HEK293 (cell line): ENCODE results near the gene TMEM187.

Experiments
- ELK4 ChIP-seq: IDR thresholded peaks from 2 replicates; pipeline ENCODE4 v1.6.1; 2011; ENCODE audit warnings: mild to moderate bottlenecking, low read depth, low read length, borderline replicate concordance
- PRDM10 ChIP-seq: fragments of 450-650 bp; formaldehyde crosslinking; IDR thresholded peaks from 2 replicates; pipeline ENCODE4 v1.5.1; 2016; ENCODE audit warnings: missing biosample characterization, missing genetic modification characterization
- PRDM6 ChIP-seq: fragments of 450-650 bp; formaldehyde crosslinking; IDR thresholded peaks from 2 replicates; pipeline ENCODE4 v1.5.1; 2017; ENCODE audit warnings: missing biosample characterization, missing genetic modification characterization
- ZNF202 ChIP-seq: fragments of 450-650 bp; formaldehyde crosslinking; IDR thresholded peaks from 2 replicates; pipeline ENCODE4 v1.5.1; 2016; ENCODE audit warnings: missing biosample characterization, missing genetic modification characterization, borderline replicate concordance
- ZNF266 ChIP-seq: fragments of 450-650 bp; formaldehyde crosslinking; IDR thresholded peaks from 2 replicates; pipeline ENCODE4 v1.5.1; 2016; ENCODE audit warnings: missing biosample characterization, missing genetic modification characterization, low read depth
- ZNF280D ChIP-seq: fragments of 450-650 bp; formaldehyde crosslinking; IDR thresholded peaks from 2 replicates; pipeline ENCODE4 v1.5.1; 2016; ENCODE audit warnings: missing biosample characterization, missing genetic modification characterization
- ZNF398 ChIP-seq: fragments of 450-650 bp; formaldehyde crosslinking; IDR thresholded peaks from 2 replicates; pipeline ENCODE4 v1.5.1; 2017; ENCODE audit warnings: missing biosample characterization, missing genetic modification characterization
- ZNF488 ChIP-seq: fragments of 450-650 bp; formaldehyde crosslinking; IDR thresholded peaks from 2 replicates; pipeline ENCODE4 v1.5.1; 2016; ENCODE audit warnings: missing biosample characterization, missing genetic modification characterization
- ZNF664 ChIP-seq: fragments of 450-650 bp; formaldehyde crosslinking; IDR thresholded peaks from 2 replicates; pipeline ENCODE4 v1.5.1; 2016; ENCODE audit warnings: missing biosample characterization, missing genetic modification characterization
- ZNF677 ChIP-seq: fragments of 450-650 bp; IDR thresholded peaks from 2 replicates; pipeline ENCODE4 v1.5.0; 2018; ENCODE audit warnings: missing biosample characterization, mild to moderate bottlenecking, missing genetic modification characterization, moderate library complexity

Gene TMEM187

GRCh38 chrX:154014429-154015380 is 42.2 kb downstream of the TMEM187 start (continued):
- TF ChIP-seq ZNF280D (tag by site-specific recombination) (no peak), ELK4 (no peak), ZNF677 (tag by site-specific recombination) (no peak), PRDM6 (no peak), ZNF398 (no peak), ZNF202 (tag by site-specific recombination) (no peak), ZNF664 (no peak), PRDM10 (tag by site-specific recombination) (no peak), ZNF266 (tag by site-specific recombination) (no peak), ZNF488 (tag by site-specific recombination) (no peak)
